Body of pancreas (tissue), 4 donors: ENCODE measurements around the gene ERCC5.

Experiments
- POLR2A ChIP-seq, 3 donors: fragments of 450-650 bp; IDR thresholded peaks; one replicate each; pipeline ENCODE4 v1.6.1; 2016; ENCODE audit warnings: antibody characterized with exemption in 3 of 3, mild to moderate bottlenecking in 2 of 3
- TF ChIP-seq, protein P1 (sequence below), 7 experiments: fragments of 450-650 bp in 4 of 7; fragments of 200-600 bp in 3 of 7; sonication (generic) in 3 of 7; IDR thresholded peaks; one replicate each; pipeline ENCODE4 v1.5.1; 2016 to 2019; ENCODE audit warnings: antibody characterized with exemption in 7 of 7

DNA sequence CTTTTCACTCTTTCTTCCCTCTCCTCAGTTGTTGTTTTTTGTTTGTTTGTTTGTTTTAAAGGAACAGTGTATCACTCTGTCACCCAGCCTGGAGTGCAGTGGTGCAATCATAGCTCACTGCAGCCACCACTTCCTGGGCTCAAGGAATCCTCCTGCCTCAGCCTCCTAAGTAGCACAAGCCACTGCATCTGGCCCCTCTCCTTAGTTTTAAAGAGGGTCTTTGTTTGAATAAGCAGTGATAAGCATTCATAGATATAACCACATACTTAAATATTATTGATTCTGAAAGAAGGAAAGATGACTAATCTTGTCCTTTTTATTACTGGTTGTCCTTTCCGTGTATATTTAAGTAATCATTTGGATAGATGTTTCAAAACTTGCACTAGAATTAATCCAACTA, 26.7 kb downstream of the ERCC5 start:
- TF ChIP-seq, protein P1, sequence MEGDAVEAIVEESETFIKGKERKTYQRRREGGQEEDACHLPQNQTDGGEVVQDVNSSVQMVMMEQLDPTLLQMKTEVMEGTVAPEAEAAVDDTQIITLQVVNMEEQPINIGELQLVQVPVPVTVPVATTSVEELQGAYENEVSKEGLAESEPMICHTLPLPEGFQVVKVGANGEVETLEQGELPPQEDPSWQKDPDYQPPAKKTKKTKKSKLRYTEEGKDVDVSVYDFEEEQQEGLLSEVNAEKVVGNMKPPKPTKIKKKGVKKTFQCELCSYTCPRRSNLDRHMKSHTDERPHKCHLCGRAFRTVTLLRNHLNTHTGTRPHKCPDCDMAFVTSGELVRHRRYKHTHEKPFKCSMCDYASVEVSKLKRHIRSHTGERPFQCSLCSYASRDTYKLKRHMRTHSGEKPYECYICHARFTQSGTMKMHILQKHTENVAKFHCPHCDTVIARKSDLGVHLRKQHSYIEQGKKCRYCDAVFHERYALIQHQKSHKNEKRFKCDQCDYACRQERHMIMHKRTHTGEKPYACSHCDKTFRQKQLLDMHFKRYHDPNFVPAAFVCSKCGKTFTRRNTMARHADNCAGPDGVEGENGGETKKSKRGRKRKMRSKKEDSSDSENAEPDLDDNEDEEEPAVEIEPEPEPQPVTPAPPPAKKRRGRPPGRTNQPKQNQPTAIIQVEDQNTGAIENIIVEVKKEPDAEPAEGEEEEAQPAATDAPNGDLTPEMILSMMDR (IDR thresholded peaks at IDR 0.05) = no peak
- TF ChIP-seq POLR2A (IDR thresholded peaks at IDR 0.05) = no peak
